ENCODE data around the gene LGR6.

The LGR6 gene

GRCh38 chr1:202278751-202279150 is 85.2 kb downstream of the LGR6 start:
- DNase-seq (ENCODE audit: low read depth): no peak
- no peak overlapping the region for H3K4me3 ChIP-seq (ENCODE audit: low read depth, low read length)
- in situ Hi-C loops (cut with HindIII; ENCODE audit: low sequenced_read_pairs): loop anchor here (5.0 kb wide), 1 partner anchor 61 kb away; no protein-coding TSS in a partner anchor
- TF ChIP-seq CTCF (IDR thresholded peaks at IDR 0.05; ENCODE audit: low read depth, low read length, missing control alignments): no peak

- no peak for TF ChIP-seq CTCF (IDR thresholded peaks at IDR 0.05; ENCODE audit: low read depth, low read length, missing control alignments)
- H3K4me3 ChIP-seq (ENCODE audit: low read depth, low read length): no peak overlapping the region
- in situ Hi-C loops (cut with HindIII; ENCODE audit: low sequenced_read_pairs): loop anchor here (5.0 kb wide), 1 partner anchor 63 kb away; no protein-coding TSS in a partner anchor
- DNase-seq (ENCODE audit: low read depth): no peak
These were observed 86.2 kb downstream of the LGR6 start for GRCh38 chr1:202279806-202280205.

- no peak overlapping the region for H3K4me3 ChIP-seq (ENCODE audit: low read depth, low read length)
- DNase-seq (ENCODE audit: low read depth): no peak
- in situ Hi-C loops (cut with HindIII; ENCODE audit: low sequenced_read_pairs): no loop called here
- no peak for TF ChIP-seq CTCF (IDR thresholded peaks at IDR 0.05; ENCODE audit: low read depth, low read length, missing control alignments)
These were observed 87.0 kb downstream of the LGR6 start for GRCh38 chr1:202280595-202280994.

GRCh38 chr1:202281316-202282024 is 87.9 kb downstream of the LGR6 start:
- H3K4me3 ChIP-seq (ENCODE audit: low read depth, low read length): no peak overlapping the region
- no peak for TF ChIP-seq CTCF (IDR thresholded peaks at IDR 0.05; ENCODE audit: low read depth, low read length, missing control alignments)
- in situ Hi-C loops (cut with HindIII; ENCODE audit: low sequenced_read_pairs): no loop called here
- peak; percentile 75 for DNase-seq (ENCODE audit: low read depth)

GRCh38 chr1:202282025-202282371 is 88.4 kb downstream of the LGR6 start:
- no peak overlapping the region for H3K4me3 ChIP-seq (ENCODE audit: low read depth, low read length)
- TF ChIP-seq CTCF (IDR thresholded peaks at IDR 0.05; ENCODE audit: low read depth, low read length, missing control alignments): no peak
- in situ Hi-C loops (cut with HindIII; ENCODE audit: low sequenced_read_pairs): no loop called here
- no peak for DNase-seq (ENCODE audit: low read depth)

GRCh38 chr1:202282596-202283283 is 89.1 kb downstream of the LGR6 start:
- no peak for TF ChIP-seq CTCF (IDR thresholded peaks at IDR 0.05; ENCODE audit: low read depth, low read length, missing control alignments)
- in situ Hi-C loops (cut with HindIII; ENCODE audit: low sequenced_read_pairs): no loop called here
- DNase-seq (ENCODE audit: low read depth): no peak
- H3K4me3 ChIP-seq (ENCODE audit: low read depth, low read length): no peak overlapping the region
